Measurements from ENCODE around the gene COL4A1.

COL4A1 gene

DNA sequence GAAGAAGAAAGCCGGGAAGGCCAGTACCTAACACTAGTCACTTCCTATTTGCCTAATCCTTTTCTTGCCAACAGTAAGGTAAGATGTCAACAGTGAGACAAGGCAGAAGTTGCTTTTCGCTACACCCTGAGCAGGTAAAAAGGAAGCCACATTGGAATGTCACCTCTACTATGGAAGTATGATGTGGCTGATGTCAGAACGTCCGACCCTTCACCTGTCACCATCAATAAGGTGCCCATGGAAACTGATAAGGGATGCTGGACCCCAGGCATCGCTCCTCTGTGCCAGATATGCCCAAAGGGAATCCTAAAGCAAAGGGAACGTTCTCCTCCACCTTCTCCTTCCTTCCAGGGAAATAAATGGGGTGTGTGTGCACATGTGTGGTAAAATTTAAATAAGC is 34.3 kb downstream of the COL4A1 start:
- DNase-seq = no peak

DNA sequence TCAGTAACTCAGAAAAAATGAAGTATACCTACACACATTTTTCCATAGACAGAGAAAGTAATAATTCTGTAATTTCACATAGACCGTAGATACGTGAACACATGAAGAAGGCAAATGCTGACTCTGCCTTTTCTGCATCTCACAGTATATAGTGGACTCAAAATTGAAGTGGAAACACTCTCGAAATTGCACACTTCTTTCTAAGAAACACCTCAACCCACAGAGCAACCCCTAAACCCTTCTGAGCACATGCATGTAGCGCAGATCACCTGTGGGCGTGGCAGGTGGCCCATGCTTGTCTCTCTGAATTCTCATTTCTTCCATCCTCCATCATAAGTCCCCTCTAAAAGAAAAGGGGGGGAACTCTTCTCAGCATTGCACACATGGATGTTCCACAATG is 34.7 kb downstream of the COL4A1 start:
- DNase-seq = no peak

DNA sequence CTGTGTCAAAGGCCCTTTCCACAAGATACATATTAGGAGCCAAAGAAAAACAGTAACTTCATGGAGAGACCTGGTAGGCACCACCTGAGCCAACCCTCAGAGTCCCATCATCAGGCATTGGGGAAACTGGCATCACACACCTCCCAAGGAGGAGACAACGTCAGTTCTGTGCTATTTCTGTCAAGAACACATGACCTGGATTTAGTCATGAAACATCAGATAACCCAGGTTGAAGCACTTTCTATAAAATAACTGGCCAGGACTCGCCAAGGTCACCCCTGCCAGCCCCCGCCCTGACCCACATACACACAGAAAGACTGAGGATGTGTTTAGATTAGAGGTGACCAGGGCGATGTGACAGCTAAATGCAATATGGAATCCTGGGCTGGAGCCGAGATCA is 35.6 kb downstream of the COL4A1 start:
- DNase-seq = no peak

DNA sequence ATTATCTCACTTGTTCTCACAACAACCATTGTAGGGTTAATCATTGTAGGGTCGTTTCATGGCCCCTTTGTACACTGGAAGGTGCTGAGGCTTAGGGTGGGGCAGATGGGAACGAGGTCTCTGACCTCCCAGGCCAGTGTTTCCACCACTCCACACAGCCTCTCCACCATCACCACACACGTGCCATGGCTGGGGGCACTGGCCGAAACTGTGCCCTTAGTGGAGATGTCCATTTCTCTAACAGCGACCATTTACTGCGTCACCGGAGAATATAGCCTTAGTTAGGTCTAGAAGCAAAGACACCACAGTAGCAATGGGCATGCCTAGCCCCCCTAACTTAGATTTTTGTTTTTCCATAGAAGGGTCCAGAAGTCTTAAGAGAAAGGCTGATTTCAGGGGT is 36.5 kb downstream of the COL4A1 start:
- DNase-seq = no peak

DNA sequence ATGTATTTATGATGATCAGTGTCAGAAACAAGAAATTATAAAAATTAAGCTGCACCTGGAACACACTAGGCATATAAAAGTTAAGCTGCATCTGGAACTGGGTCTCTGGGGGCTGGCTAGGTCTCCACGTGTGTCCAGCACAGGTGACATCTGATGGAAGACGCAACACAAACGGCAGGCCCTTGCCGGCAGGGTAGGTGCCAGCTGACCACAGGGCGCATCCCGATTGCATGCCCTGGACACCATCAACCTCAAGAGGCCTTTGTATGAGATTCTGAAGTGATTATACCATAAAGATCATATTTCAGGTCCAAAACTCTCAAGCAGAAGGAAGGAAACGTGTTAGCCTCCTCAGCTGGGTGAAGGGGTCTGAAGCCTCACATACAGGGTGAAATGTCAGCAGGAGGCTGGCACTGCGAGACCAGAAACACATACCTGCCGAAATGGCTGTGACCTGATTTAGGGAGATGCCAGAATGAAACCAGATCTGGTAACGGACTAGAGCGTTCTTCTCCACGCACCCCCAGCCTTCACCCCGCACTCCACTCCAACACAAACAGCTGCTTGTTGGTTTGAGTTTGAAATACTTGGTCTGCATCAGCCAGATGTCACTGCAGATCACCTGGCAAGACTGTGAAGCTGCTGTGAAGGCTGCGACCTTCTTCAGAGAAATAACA is 37.3 kb downstream of the COL4A1 start:
- DNase-seq = no peak

DNA sequence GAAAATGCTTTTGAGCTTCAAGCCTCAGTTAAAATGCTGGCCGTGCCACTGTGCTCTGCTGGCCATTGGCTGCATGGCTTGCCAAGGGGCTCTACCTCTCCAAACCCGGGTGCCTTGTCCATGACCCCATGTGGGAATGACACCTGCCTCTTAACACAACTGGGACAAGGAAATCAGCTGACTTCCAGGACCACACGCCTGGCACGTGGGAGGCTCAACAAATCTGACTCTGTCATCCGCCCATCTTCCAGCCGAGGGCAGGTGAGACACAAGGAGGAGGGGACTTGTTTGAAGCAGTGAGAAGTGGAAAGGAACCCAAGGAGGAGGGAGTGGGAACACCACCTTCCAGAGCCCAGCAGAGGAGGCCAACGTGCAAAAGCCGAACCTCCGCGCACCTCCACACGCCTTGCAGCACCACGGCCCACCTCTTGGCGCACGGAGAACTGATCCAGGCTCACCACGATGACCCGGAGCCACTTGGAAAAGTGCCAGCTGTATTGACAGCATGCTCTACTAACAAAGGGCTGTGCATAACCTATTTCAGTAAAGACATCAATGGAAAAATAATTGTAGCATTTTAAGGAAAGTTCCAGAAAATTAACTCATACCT is 38.3 kb downstream of the COL4A1 start:
- DNase-seq = no peak

DNA sequence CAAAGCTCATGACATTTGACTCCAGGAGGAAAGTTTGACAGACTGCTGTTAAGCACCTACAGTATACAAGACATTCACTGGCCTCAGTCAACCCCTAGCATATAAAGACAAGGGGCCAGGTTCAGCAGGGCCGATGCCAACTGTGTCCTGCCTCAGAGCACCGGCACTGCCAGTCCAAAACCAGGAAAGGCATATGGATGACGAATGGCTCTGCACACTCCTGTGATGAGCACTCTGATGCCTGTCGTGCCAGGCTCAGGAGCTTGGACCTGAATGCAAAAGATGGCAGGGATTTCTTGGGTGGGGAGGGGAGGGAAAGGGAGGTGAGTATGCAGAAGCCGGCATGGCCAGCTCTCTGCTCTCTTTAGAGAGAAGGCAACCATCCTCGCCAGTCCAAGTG is 38.9 kb downstream of the COL4A1 start:
- no peak for DNase-seq

DNA sequence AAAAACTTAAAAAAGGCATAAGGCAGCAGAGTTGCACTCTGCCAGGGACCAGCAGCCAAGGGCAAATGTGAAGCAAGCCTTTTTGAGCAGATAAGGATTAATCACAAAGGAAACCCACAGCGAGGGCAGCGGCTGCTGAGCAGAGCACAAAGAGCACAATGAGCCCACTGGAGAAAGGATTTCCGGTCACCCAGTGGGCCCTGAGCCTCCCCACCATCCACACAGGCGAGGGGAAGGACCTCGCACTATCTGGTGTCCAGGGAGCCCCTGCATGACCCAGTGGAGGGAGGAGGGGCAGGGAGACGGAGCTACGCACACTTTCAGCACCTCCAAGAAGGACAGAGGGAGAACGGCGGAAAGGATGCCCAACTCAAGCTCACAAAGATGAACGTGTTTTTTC is 40.0 kb downstream of the COL4A1 start:
- DNase-seq = no peak

DNA sequence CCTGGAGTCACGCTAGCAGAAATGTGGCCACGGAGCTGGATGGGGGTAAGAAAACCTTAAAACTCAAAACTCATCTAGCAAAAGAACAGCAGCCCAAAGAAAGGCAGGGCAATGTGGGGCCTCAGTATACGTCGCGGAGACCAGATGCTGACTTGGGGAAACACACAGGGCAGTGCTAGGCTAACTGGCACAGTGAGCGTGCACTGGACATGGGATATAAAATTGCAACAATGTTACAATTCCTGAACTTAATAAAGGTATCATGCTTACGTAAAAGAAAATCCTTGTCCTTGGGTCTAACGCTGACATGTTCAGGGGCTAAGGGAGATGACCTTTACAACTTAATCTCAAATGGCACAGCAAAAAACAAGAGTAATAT is 40.5 kb downstream of the COL4A1 start:
- no peak for DNase-seq

DNA sequence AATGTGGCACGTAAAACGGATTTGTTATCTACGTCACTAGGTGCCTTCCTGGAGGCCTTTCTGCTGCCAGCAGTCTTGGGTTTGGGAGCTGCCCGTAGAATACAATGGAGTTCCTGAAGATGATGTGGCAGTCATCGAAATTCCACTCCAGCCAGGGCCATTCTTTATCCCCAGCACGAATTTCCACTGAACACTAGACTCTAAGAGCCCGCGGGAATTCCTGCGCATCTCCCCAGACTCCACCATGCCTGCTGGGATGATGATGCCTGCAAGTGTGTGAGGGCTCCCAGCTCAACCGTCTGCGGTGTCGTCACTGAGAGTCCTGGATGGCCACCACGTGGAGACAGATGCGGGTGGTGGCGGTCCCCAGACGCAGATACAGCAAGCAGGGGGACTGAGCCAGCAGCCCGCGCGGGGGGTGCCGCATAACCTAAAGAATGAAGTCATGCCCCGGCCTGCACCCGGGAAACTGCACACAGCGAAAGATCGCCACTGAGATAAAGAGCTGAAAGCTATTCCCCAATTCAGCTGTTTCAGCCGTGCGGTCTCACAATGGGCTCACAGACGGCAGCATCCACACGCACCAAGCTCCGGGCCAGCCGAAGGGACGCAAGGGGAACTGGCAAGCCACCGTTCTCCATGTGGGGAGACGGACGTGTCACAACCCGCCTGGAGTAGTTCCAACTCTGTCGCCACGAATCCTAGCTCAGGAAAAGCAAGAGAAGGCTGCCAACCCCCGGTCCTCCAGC is 41.1 kb downstream of the COL4A1 start:
- no peak for DNase-seq

DNA sequence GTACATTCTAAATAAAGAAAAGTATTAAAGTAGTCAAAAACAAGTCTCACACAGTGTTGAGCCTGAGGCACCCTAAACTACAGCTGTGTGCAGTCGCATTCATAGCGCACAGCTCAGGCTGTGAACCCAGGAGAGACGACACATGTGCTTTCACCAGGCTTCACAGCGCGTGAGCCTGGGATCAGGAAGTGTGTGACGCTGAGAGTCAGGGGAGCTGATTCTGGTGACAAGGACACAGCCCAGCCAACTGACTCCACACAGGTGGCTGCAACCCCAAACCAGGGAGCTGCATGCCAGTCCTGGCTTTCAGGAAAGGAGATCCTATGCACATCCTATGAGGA is 41.6 kb downstream of the COL4A1 start:
- no peak for DNase-seq

DNA sequence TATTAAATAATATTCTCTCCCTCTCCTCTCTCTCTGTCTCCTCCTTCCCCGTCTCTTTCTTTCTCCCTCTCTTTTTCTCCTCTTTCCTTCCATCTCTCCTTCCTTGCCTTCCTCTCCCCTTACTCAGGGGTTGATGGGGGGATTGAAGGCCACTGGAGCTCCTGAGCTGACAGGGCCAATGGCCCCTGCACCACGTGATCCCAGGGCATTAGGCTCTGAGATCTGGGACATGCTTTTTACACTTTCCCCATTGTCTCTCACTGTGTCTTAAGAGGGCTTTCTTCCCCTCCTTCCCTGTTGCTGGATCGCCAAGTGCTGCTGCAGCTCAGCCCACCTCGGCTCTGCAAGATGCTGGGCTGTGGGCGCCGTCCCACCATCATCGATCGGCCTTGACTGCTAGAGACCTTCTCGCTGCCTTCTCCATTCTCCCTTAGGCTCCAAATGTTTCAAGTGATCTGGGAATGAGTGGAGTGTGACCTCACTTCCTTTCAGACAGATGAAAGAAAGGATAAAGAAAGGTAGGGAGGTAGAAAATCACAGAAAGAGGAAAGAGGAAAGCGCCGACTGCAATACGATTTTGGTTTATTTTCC is 42.2 kb downstream of the COL4A1 start:
- DNase-seq = no peak

DNA sequence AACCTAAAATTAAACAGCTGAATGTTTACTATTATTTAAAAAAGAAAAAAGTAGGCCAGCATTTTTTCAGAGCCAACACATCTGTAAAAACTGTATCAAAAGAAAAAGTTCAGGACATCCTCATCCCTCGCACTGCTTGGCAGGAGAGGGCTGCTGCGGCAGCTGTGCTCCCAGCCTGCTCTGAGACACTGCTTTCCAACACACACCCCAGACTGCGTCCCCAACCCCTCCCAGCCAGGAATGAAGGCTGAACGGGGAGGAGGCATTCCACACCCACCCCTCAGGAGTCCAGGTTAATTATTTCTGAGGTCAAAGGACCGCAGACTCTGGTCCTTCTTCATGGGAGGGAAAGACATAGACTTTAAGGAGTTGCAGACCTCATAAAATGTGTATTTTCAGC is 43.1 kb downstream of the COL4A1 start:
- DNase-seq = no peak

DNA sequence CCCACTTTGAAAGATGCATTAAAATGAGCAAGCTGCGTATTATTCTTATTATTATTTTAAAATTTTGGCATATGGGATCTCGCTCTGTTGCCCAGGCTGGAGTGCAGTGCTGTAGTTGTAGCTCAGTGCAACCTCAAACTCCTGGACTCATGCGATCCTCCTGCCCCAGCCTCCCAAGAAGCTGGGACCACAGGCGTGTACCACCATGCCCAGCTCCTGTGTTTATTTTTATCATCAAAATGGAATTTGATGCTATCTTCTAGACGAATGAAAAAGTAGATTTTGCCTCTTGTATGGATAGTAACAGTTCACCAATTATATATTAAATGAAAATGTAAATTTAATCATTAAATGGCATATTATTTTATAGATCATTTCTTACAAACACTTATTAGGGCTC is 43.6 kb downstream of the COL4A1 start:
- DNase-seq = no peak

DNA sequence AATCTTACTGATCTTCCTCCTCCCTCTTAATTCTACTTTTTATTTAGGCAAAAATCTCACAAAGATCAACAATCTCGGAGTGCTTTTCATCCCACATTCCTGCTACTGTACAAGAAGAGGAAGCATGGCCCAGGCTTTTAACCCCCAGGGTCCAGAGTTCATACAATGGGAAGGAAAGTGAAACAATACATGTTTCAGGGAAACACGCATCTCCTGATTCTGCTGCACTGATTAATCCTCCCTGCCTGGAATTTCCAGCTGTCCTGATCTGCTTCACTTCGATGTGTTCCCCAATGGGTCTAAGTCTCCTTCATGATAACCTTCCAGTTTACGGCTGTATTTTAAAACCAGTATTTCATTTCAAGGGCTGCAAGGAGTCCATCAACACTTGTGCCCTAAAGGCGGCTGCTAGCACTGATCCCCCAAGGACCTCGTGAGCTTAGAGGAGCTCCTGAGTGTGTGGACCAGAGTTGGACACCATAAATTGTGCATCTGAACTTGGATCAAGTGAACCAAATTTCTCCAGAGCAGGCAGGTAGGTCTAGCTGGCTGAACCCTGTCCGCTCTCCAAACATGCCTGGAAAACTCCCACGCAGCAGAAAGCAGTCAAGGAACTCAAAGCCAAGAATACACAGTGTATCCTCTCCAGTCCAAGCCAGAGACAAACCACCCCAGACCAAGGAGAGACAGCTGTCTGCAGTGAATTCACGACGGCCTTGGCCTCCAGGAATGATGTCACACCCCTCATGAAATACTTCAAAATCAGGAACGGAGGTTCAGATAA is 44.3 kb downstream of the COL4A1 start:
- no peak for DNase-seq

DNA sequence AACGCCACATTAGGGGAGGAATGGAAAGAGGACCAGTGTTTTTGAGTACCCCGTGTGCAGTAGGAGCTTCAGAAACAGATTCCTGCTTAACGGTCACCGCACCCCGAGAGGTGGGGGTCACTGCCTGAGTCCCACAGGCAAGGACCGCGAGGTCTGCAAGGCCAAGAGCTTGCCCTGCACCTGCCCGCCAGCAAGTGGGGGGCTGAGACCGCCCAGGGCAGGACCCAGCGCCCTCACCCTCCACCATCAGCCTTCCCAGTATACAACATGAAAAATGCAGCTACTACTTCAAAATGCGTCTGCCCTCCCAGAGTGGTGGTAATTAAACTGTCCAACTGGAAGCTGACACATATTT is 44.9 kb downstream of the COL4A1 start:
- no peak for DNase-seq

DNA sequence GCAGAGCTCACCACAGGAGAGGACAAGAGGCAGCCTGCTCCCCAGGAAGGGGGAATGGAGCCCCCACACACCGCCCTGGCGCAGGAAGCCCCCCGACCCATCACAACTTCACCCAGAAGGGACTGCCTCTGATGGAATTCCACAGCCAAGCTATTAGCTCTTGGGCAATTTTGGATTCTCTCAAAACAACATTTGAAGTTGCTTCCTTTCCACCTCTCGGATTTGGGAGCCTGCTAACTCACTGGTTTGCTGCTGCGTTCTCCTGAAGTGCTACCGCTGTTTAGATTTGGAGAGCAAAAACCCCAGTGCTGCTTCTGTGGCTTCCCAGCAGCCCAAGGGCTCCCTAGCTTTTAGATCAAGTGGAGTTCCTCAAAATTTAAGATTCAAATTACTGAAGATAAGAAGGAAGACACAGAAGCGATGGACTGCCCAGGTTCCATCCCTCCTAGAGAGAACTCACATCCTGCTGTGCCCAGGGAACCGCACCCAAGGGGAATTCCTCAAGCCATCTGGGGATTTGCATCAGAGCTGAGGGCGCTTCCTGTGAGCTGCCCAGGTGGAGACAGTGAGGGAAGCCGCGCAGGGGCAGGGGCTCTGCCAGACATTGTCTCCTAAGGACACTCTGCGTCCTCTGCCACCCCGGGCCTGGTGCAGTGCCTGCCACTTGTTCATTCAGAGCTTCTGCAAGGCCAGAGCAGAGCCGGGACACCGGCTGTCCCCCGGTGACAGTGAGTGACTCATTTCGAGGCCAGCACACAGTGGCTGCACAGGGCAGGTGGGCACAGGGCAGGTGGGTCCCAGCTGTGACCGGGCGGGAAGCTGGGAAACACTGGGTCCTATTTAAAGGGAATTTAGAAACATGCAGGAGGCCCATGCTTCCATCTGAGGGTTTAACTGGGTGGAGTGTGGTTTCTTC is 45.5 kb downstream of the COL4A1 start:
- DNase-seq = no peak

DNA sequence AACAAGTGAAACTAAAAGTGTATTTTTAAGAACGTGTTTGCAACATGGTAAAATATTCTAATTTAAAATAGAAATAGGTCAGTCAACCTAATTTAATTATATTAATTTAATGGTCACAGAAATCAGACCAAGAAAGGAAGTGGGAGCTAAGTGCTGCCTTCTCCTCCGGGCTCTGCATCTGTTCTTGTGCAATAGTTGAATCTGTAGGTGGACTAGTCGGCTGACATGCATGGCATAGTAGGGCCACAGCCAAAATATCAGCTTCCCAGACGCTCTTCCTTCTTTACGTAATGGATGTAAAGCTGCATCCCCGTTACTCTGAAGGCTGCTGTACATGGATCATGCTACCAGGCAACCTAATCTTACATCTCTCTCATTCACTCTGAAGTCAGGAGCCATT is 47.3 kb downstream of the COL4A1 start:
- DNase-seq = no peak

DNA sequence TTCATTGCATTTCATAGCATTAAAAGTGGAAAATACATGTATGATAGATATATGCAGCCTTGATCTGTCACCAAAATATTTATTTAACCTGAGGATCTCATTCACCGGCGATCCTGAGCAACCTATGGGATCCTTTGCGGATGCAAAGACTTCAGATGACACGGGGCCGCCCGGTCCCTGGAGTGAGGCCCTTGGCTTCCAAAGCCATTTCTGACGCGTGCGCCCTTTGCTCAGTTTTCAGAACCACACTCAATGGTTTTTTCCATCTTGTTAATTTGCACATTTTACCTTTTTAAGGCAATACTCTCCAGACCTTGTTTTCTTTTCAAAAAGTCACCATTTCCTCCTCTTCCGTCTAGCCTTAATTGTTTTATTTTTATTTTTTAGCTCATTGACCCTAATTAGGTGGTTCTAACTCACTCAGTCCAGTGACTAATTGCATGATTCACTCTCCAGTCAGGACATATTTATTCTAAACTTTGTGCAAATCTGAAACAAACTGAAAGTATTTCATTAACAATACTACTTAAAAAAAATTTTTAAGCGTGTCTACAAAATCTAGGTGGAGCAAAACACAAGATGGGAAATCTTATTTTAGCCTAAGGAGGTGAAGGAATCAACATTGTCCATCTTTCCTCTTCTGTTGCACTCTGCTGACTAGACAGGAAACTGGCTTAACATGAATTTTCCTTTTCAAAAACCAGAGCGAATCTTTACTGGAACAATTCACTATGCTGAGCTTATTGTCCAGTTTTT is 47.9 kb downstream of the COL4A1 start:
- DNase-seq = no peak

DNA sequence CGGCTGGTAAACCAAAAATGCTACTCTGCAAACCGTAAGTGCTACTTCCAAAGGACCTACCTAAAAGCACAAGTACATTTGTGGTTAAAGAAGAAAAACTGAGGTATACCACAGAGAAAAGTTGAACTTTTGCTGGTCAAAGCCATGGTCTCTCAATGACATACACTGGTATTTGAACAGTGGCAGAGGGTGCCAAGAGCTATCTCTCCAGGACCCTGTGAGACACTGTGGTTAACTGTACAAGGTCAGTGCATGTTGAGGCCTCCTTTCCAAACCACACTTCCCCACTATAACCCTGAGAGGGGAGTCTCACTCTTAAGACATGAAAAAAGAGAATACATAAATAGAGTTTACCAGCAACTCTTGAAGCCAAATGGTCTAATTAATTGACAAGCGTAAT is 49.5 kb downstream of the COL4A1 start:
- no peak for DNase-seq

DNA sequence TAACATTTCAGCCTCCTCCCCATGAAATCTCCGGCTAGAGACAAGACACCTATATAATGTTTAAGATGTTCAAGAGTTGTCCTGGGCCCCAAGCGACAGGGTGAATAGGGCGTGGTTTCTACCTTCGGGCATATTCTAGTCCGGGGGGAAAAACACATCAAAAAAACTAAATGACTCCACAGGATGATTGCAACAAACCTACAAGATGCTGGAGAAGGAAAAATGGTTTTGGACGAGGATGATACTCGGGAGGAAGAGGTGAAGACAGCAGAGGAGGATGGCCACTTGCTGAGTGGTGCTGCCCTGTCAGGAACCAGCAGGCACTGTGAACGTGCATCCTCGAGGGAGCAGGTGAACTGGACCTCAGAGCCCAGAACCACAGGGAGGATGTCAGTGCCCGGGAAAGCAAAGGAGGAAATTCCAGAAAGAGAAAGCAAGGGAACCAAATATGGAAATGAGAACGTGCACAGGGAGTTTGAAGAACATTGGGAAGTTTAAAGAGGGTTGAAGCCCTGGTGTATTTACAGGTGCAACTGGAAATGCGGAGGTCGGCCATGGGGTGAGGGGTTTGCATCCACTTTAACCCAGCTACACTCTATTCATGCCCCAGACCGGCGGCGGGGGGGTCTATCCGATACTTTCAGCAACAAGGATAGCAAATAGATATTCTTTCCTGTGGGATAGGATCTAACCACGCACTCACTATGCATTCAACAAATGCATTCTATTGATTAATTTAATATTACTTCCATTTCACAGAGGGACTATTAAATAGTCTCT is 50.6 kb downstream of the COL4A1 start:
- no peak for DNase-seq
